HG03558 (cell line): ENCODE data around the gene MCC.
"Not testable (repeated sequence)": the region's sequence is repeated elsewhere in the genome, so short reads cannot be mapped to it uniquely, and the experiment has no call there.

Experiments
- ATAC-seq: cut with Tn5 transposase; IDR thresholded peaks from one replicate; pipeline ENCODE4 v1.9.1; 2021; ENCODE audit warnings: moderate number of reproducible peaks; ENCODE audit not compliant: unreplicated experiment; ENCODE audit errors: extremely low read depth

Gene MCC

DNA sequence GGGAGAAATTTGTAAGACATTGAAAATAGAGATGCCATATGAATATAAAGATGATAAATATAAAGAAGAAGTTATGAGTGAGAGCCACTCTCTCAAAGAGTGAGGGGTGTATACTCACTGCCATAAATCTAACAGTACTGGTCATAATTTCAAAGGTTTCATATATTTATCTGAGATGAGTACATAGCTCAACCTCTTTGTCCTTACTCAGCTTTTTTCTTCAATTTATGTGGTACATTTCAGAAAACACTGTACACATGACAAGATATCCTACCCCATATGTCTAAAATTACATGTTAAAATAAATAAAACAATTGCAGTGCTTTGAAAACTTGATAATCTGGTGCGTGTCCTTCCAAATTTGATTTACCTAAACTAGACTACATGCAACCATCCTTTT is 5.2 kb upstream of the MCC start:
- no peak for ATAC-seq

DNA sequence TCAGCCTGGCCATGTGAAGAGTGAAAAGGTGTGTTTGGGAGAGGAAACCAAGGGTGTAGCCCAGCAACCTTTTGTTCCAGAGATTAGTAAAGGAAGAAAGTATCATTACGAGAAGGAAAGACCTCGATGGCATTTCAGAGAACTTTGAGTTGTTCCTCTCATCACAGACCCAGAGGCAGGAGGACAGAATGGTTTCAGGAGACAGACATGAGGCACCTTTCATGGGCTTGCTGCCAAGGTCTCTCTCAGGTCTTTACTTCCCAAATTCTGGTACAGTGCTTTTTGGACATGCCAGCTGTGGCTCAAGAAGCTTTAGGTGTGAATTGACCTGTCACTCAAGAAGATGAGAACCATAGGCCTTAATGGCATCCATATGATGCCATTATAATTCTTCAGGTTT is 2.8 kb upstream of the MCC start:
- ATAC-seq: no peak

DNA sequence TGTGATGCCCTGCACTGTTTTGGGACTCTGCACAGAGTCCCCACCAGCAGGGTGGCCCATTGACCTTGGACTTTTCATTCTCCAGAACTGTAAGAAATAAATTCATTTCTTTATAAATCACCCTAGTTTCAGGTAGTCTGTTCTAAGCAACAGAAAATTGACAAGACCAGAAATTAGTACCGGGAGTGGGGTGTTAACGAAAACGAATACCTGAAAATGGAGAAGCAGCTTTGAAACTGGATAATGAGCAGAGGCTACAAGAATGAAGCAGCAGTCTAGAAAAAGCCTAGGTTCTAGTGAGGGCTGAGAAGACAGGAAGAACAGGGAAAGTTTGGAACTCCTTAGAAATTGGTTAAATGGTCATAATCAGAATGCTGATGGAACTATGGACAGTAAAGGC is 2.1 kb upstream of the MCC start:
- ATAC-seq: no peak

DNA sequence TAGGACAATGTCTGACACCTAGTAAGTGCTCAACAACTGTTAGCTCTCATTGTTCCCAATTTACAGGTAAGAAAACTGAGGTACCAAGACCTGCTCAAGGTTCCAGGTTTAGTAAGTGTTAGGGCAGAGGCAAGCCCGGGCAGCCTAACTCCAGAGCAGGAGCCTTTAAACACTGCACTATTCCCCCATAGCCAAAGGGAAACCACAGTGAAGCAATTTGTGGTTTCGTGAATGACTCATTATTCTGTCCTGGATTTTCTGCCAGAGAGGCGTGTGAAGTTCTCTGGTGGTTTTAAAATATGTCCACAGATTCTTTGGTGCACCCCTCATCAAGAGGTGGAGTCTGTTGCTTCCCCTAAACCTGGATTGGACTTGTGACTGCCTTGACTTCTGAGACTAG is 1.0 kb upstream of the MCC start:
- ATAC-seq: peak; percentile 47

DNA sequence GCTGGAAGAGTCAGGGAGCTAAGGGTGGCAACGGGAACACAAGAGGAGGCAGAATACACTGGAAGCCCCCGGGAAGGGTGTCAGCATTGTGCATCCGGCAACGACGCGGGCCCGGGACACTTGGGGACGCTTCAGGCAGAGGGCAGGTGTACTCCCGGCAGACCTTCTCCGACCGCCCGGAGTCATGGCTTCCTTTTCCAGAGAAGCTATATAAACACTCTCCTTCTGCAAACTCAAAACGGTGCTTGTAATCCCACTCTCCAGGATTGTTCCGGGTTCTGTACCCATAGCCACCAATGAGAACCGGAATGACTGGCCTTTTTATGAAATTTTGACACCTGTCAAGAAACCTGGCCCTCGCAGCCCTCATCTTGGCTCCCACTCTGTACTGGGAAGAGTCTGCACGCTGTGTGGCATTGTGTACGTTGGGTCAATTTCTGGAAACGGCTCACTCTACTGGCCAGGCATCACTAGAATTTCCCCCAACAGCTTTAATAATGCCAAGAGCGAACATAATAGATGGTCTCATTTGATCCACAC is 462 bp upstream of the MCC start:
- no peak for ATAC-seq

DNA sequence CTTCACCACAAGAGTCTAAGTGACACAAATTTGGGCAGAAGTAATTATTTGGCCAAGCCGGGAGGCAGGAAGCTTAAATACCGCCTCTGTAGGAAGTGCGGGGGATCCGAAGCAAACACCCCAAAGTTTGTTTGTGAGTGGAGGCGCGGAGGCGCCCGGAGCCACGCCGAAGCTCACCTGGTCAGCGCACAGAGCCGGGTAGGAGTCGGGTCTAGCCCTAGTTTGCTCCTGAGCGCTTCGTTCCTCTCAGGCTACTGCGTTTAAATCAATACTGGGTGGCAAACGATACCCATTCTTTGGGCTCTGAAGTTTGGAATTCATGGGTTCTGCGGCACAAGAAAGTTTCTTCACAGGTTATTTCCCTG is 855 bp downstream of the MCC start:
- no peak for ATAC-seq

DNA sequence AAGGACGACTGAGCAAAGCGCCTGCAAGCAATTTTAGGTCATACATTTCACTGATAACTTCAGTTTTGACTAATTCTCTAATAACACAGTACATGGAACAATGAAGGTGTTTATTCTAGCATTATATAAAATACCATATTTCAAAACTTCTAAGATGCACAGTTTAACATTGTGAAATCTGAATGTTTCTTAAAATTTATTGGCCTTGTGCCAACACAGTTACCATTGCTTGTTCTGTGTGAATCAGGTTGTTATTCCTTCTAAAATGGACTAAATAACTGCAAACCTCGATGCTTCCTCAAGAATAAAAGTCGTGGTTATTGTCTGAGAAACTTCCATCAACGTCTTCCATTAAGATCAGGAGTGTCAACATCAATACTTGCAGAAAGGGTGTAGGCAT is 8.0 kb downstream of the MCC start:
- no peak for ATAC-seq

DNA sequence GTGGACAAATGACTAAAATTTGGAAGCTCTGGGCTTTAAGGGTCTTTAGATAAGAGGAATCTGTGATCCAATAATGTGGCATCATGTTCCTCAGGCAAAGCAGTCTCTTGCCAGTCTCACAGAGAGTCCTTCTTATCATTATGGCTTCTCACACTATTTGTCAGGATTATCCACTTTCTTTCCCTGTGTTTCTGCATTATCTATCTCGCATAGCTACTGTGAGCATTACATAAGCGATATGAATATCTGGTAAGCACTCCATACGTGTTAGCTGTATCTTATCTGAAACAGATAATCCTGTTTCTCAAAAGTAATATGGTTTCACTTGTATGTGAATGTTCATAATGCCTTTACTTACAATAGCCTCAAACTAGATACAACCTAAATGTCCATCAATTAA is 9.6 kb downstream of the MCC start:
- no peak for ATAC-seq

DNA sequence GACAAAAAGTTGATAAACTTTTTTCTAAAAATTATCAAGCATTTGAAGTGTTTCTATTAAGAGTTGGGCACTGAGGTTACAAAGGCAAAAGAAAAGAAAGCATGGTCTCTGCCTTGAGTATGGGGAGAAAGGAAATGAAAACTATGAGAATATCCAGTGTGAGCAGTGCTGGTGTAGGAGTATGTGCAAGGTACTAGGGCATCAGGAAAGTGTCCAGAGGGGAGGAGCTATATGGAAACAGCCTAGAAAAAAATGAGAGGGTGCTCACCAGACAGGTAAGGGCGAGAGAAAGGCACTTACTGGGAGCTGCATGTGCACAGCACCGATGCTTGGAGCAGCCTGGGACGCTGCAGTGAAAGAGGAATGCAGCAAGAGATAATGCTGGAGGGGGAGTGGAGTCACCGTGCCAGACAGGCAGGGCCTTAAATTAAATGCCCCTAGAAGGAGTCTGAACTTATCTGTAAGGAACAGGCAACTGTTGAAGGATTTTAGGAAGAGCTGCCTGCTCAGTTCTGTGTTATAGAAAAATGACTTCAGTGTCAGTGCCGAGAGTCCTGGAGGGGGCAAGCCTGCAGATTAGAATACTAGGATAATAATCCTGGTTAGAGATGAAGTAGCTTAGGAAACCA is 14.0 kb downstream of the MCC start:
- no peak for ATAC-seq

DNA sequence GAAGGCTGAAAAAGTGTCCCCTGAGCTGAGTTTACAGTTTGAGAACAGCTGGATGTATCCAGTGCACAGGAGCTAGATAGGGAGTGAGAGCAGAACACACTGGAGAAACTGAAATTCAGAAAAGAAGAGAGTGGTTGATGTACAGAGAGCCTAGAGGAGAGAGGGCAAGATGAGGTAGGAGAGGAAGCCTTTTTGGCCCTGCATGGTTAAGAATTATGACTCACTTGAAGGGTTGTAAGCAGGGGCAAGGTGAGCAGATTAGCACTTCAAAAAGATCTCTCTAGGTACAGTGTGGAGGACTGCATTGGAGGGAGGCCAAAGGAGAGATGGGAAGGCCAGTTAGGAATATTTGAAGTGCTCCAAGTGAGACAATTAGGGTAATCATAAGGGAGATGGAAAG is 25.2 kb downstream of the MCC start:
- ATAC-seq: no peak

DNA sequence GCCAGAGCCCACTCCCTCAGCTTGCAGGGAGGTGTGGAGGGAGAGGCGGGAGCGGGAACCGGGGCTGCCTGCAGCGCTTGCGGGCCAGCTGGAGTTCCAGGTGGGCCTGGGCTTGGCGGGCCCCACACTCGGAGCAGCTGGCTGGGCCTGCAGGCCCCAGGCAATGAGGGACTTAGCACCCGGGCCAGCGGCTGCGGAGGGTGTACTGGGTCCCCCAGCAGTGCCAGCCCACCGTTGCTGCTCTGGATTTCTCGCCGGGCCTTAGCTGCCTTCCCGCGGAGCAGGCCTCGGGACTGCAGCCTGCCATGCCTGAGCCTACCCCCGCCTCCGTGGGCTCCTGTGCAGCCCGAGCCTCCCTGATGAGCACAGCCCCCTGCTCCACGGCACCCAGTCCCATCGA is 31.1 kb downstream of the MCC start:
- ATAC-seq: not testable (repeated sequence)

DNA sequence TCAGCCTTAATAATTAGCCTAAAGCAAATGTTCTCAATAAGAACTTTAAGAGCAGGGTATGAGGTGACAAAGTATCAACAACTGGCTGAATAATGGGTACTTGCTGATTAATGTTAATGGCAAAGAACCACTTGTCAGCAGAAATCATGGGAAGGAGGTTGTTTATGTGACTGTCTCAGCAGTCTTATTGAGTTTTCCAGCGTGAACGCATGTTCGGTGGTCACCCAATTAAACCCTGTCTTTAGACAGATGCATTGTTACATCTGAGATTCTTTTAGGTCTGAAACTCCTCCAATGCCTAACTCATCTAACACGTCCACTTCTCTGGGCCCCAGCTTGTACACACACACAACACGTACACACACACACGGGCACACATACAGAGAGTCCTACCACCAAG is 35.3 kb downstream of the MCC start:
- ATAC-seq: no peak

DNA sequence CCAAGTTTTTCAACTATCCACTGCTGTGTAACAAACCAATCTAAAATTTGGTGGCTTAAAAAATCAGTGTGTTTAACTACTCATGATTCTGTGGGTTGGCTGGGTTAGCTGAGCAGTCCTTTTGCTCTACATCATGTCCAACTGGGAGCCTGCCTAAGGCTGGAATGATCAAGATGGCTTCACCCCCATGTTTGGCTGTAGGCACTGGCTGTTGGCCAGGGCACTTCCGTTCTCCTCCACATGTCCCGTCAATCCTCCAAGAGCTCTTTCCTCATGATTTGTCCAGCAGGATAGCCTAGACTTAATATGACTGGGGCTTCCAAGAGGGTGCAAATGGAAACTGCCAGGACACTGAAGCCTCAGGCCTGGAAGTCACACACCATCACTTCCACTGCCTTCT is 36.5 kb downstream of the MCC start:
- no peak for ATAC-seq

DNA sequence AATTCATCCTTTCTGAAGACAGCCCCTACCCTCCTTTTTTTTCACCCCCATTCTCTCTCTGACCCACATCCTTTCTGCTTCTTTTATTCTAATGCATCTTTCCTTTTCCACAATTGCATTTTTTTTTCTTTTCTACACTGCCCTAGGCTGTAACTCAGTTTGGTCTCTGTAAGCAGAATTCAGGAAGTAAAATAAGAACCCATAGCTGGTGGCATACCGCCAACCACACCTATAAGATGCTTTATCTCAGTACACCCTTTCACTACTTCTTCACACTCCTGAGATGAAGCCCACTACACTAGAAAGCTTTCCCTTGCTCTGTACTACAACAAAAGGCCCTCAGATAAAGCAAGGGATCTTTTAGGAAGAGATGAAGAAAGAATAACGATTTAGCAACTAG is 37.3 kb downstream of the MCC start:
- ATAC-seq: no peak

DNA sequence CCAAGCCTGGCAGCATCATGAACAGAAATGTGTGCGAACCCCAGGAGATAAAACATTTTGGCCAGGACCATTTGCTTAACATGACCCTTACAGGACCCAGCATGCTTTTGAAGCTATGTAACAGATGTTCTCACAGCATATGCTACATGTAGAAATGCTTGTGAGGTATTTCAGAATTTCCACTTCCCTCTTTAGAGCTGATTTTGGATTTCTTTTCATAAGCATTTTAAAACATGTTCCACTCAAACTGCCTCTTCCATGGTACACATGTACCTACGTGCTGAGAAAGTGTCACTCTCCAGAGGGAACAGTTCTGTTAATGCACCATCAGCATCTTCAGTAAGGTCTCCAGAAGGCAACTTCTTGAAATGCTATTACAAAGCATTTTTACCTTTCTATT is 37.8 kb downstream of the MCC start:
- no peak for ATAC-seq

DNA sequence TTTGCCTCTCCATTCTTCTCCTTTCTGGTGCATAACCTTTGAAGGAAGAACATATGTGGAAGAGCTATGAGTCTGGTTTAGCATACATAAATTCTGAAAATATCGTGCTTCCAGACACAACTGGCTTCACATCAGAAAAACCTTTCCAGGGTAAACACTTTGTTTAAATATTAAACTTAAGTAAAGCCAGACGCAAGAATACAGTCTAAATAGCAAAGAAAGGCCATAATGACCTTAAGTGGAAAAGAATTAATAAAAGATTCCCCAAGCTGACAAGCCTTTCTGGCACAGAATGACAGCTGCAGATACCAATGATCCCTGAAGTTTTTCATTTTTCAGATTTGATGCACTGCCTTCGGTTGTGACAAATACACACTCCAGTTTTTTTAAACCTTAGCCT is 40.0 kb downstream of the MCC start:
- no peak for ATAC-seq

DNA sequence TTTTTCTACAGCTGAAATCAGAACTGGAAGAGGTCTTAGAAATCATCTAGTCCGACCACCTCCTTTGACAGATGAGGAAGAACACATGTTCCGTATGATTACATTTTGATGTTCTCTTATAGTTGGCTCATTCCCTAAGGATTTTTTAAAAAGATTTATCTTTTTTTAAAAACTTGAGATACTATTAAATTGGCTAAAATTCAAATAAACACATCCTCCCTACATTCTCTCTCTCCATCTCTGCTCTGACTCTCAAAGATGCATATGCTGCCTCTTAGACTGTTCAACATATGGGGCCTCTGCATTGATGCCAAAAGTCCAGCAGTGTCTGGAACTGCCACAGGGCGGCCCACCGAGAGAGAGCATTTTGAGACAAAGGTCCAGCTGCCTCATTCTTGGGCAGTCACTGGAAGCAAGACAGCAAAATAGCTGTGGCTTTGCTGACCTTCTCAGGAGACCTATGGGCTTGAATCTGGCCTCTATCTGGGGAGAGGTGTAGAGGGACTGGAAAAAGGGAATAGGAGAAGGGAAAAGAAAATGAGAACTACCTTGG is 40.7 kb downstream of the MCC start:
- ATAC-seq: no peak

DNA sequence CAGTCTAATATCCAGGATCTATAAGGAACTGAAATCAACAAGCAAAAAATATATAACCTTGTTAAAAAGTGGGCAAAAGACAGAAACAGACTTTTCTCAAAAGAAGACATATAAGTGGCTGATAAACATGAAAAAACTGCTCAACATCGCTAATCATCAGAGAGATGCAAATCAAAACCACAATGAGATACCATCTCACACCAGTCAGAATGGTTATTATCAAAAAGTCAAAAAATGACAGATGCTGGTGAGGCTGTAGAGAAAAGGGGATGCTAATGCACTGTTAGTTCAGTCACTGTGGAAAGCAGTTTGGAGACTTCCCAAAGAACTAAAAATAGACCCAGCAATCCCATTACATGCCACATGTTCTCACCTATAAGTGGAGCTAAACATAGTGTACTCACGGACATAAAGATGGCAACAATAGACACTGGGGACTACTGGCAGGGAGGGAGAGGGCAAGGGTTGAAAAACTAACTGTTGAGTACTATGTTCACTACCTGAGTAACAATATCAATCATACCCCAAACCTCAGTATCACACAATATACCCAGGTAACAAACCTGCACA is 41.8 kb downstream of the MCC start:
- ATAC-seq: no peak

DNA sequence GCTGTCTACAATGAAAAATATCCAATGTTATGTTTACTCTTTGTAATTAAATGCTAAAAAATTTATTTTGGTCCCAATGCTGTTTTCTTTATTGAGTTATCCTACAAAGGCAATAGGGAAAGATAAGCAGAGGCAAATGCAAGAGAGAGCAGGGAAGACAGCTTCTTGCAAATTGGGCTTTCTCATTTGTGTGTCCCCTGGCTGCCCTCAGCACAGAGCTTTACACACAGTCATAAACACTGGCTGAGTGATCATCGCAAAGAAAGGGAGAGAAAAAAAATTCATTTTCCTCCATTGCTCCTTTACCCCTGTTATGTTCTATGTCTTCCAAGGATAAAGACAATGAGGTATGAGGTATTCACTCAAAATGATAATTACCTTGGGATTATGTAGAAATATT is 51.1 kb downstream of the MCC start:
- ATAC-seq: no peak

DNA sequence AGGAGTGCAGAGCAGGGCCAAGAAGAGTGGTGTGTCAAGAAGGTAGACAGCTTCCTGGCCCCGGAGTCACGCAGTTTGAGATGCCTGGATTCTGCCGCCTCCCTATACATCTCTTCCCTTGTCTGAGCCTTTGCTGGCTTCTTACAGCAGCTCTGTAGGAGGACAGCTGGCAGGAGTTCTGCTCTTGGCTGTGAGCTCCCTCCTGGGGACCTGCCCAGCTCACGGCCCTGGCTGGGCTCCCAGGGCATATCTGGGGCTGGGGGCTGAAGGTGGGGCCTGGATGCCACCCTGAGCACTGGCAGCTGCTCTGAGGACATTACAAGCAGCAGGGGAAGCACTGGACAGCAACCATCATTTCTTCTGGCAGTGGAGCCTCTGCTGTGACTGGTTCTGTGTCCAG is 52.7 kb downstream of the MCC start:
- no peak for ATAC-seq

DNA sequence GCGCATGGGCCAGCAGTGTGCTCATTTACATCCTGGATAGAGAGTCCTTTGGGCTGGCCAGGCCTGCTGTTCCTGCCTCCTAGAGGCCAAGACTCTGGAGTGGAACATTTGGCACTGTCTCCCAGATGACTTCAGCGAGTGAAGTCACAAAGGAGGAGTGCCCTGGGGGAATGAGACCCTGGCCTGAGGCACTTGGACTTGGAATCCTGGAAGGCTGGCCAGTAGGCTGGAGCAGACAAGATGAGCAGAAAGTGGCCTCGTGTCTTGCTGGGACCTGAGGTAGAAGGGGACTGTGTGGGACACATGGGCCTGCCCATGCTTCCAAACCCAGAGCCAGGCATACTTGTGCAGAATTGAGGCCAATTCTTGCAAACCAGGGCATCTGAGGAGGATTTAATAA is 53.4 kb downstream of the MCC start, which contains the start of gene TSSK1B:
TSSK1B (minus strand) TSS at position 101 of the 400 bp plus-strand sequence. CDS start 150 bp downstream, outside the sequence.
- ATAC-seq: no peak
